OCI-LY7 (cell line): Measurements from ENCODE around the gene HDAC10. TPM values are rescaled to one million over a fixed set of nuclear protein-coding genes. Genes with fewer than 3 reads are reported as not detected.

Experiments
- BruUV-seq: library from RNA; stranded (reverse); fragments of 400-500 nt; replicated peaks from 2 replicates; lab custom pipeline; 2021; lab: Mats Ljungman, UMichigan
- CTCF ChIA-PET: fragments of 300-600 bp; sonication (Branson Sonifier 250); formaldehyde crosslinking; loops from one replicate; lab custom pipeline; 2022; ENCODE audit warnings: antibody characterized with exemption; ENCODE audit not compliant: unreplicated experiment; lab: Charles Lee
- POLR2A ChIA-PET: fragments of 300-600 bp; sonication (Branson Sonifier 250); formaldehyde crosslinking; loops from one replicate; lab custom pipeline; 2022; ENCODE audit warnings: antibody characterized with exemption; lab: Charles Lee
- DNase-seq: peaks from one replicate; pipeline ENCODE4 v3.0.0-alpha.2; 2015; ENCODE audit warnings: low spot score
- H2AFZ ChIP-seq: fragments of 200-600 bp; sonication (generic), shearing (Covaris generic); 2 replicates; pipeline ENCODE4 v1.6.1; 2014; ENCODE audit warnings: mild to moderate bottlenecking, antibody characterized with exemption, low read length, moderate library complexity
- H3K27ac ChIP-seq: fragments of 200-600 bp; sonication (generic); 2 replicates; pipeline ENCODE4 v1.5.1; 2014; ENCODE audit warnings: mixed run types, low read depth, mild to moderate bottlenecking, moderate library complexity, low read length, inconsistent platforms; ENCODE audit not compliant: poor library complexity, severe bottlenecking
- H3K36me3 ChIP-seq: fragments of 200-600 bp; sonication (generic); 2 replicates; pipeline ENCODE4 v1.6.1; 2014; ENCODE audit warnings: mild to moderate bottlenecking, antibody characterized with exemption, low read length, moderate library complexity, mixed read lengths; ENCODE audit not compliant: insufficient read depth
- H3K4me1 ChIP-seq: fragments of 200-600 bp; sonication (generic); 2 replicates; pipeline ENCODE4 v1.5.1; 2014; ENCODE audit warnings: mild to moderate bottlenecking, low read length; ENCODE audit not compliant: insufficient read depth, poor library complexity, severe bottlenecking
- H3K4me2 ChIP-seq: fragments of 200-600 bp; sonication (generic); 2 replicates; pipeline ENCODE4 v1.6.1; 2014; ENCODE audit warnings: mild to moderate bottlenecking, low read length
- H3K4me3 ChIP-seq: fragments of 200-600 bp; sonication (generic); 2 replicates; pipeline ENCODE4 v1.5.1; 2014; ENCODE audit warnings: mild to moderate bottlenecking, low read depth, low read length; ENCODE audit not compliant: poor library complexity, severe bottlenecking
- H3K79me2 ChIP-seq: fragments of 200-600 bp; sonication (generic); 2 replicates; pipeline ENCODE4 v1.6.1; 2016; ENCODE audit warnings: low read depth, mild to moderate bottlenecking, low read length, moderate library complexity, mixed read lengths; ENCODE audit not compliant: insufficient read depth
- H3K9me2 ChIP-seq: fragments of 200-600 bp; sonication (generic); 2 replicates; pipeline ENCODE4 v1.6.1; 2016; ENCODE audit warnings: mild to moderate bottlenecking, low read length, mixed read lengths; ENCODE audit not compliant: insufficient read depth
- H3K9me3 ChIP-seq: fragments of 200-600 bp; sonication (generic); 2 replicates; pipeline ENCODE4 v1.6.1; 2014; ENCODE audit warnings: mild to moderate bottlenecking, mixed run types, low read length, mixed read lengths
- H4K20me1 ChIP-seq: fragments of 200-600 bp; sonication (generic); 2 replicates; pipeline ENCODE4 v1.6.1; 2014; ENCODE audit warnings: mild to moderate bottlenecking, antibody characterized with exemption, low read length, moderate library complexity, mixed read lengths; ENCODE audit not compliant: insufficient read depth
- CTCF ChIP-seq: fragments of 200-600 bp; sonication (generic); conservative IDR thresholded peaks from 2 replicates; pipeline ENCODE4 v1.5.1; 2014; ENCODE audit warnings: mild to moderate bottlenecking, antibody characterized with exemption, low read length, moderate library complexity, mixed read lengths
- EZH2phosphoT487 ChIP-seq: fragments of 200-600 bp; sonication (generic); IDR thresholded peaks from 2 replicates; pipeline ENCODE4 v1.6.1; 2018; ENCODE audit warnings: low read depth, borderline replicate concordance, mild to moderate bottlenecking, mixed run types, antibody characterized with exemption, low read length, moderate library complexity, mixed read lengths
- intact Hi-C: fragments of 100-400 bp; cut with micrococcal nuclease; formaldehyde crosslinking; loops from one replicate; pipeline ENCODE4 v1.10.0; 2022; ENCODE audit not compliant: unreplicated experiment
- total RNA-seq, 2 experiments: library from RNA; depleted of rRNA in 1 of 2; stranded (reverse); fragments of >200 nt in 1 of 2; shearing (Covaris generic) in 1 of 2; gene quantifications; 2 replicates each; pipeline ENCODE4 v1.2.3, GENCODE V29; 2014 to 2022

Gene HDAC10
- total RNA-seq, 2 experiments from 2014 or later, result 49.4 to 74.9 TPM

- Histone ChIP-seq H4K20me1 (no peaks in the 10 kb centered on the region), H3K4me1 (peaks cover 76% of the 10 kb centered on the region), H3K79me2 (no peaks in the 10 kb centered on the region), H3K27ac (no peak overlapping the region), H3K9me3 (no peaks in the 10 kb centered on the region), H3K36me3 (no peaks in the 10 kb centered on the region), H3K4me3 (no peak overlapping the region), H2AFZ (no peak overlapping the region), H3K9me2 (no peaks in the 10 kb centered on the region), H3K4me2 (no peak overlapping the region)
- no TSS peak for BruUV-seq
- TF ChIP-seq CTCF, result no peak
- no peak for TF ChIP-seq EZH2phosphoT487
- ChIA-PET POLR2A (interaction anchor here (0.6 kb wide), 1 partner anchor 20 kb away, joined by 3 read pairs; no protein-coding TSS in a partner anchor), CTCF (no interaction called here)
- no peak for DNase-seq
- intact Hi-C loops, result no loop called here
Observed at GRCh38 chr22:50296658-50297490, 45.8 kb upstream of the HDAC10 start.

GRCh38 chr22:50294319-50294656 lies 43.2 kb upstream of the HDAC10 start:
- ChIA-PET POLR2A (interaction anchor here (1.5 kb wide), 1 partner anchor 176 kb away, joined by 3 read pairs; no protein-coding TSS in a partner anchor), CTCF (interaction anchor here (1.3 kb wide), 1 partner anchor 22 kb away, joined by 3 read pairs; no protein-coding TSS in a partner anchor)
- Histone ChIP-seq H3K27ac (peak overlapping the region; percentile 65), H4K20me1 (no peaks in the 10 kb centered on the region), H3K9me3 (no peaks in the 10 kb centered on the region), H3K4me3 (peak overlapping the region; percentile 65), H3K9me2 (no peaks in the 10 kb centered on the region), H3K79me2 (no peaks in the 10 kb centered on the region), H2AFZ (peak overlapping the region; percentile 60; the same call in 1 of the 2 replicates), H3K36me3 (no peaks in the 10 kb centered on the region), H3K4me1 (peaks cover 57% of the 10 kb centered on the region), H3K4me2 (peak overlapping the region; percentile 84)
- DNase-seq, result no peak
- no TSS peak for BruUV-seq
- TF ChIP-seq EZH2phosphoT487 (no peak), CTCF (no peak)
- intact Hi-C loops, result loop anchor here (5.0 kb wide), 1 partner anchor 33 kb away; the partner anchor contains the start of gene DENND6B
